ENCODE results near the gene MEGF6.

MEGF6 gene

GRCh38 chr1:3596663-3597598 lies 14.4 kb downstream of the MEGF6 start:
- CTCF ChIA-PET, result interaction anchor here (0.9 to 1.1 kb wide), 2 partner anchors 32 to 113 kb away, joined by 3 read pairs; no protein-coding TSS in a partner anchor
- POLR2A ChIA-PET, result no interaction called here
- no peak for DNase-seq (ENCODE audit: extremely low spot score)
- no peak for TF ChIP-seq CTCF (IDR thresholded peaks at IDR 0.05; ENCODE audit: control extremely low read depth, extremely low read depth, low read depth, missing control alignments)

- no peak for TF ChIP-seq CTCF (IDR thresholded peaks at IDR 0.05; ENCODE audit: control extremely low read depth, extremely low read depth, low read depth, missing control alignments)
- ChIA-PET POLR2A (no interaction called here), CTCF (no interaction called here)
- no peak for DNase-seq (ENCODE audit: extremely low spot score)
Observed at GRCh38 chr1:3595949-3596348, 15.4 kb downstream of the MEGF6 start.

GRCh38 chr1:3594706-3595377 lies 16.5 kb downstream of the MEGF6 start:
- no peak for TF ChIP-seq CTCF (IDR thresholded peaks at IDR 0.05; ENCODE audit: control extremely low read depth, extremely low read depth, low read depth, missing control alignments)
- ChIA-PET POLR2A (no interaction called here), CTCF (interaction anchor here (0.8 to 1.9 kb wide), 2 partner anchors 13 to 130 kb away, joined by 3 read pairs; no protein-coding TSS in a partner anchor)
- no peak for DNase-seq (ENCODE audit: extremely low spot score)

- DNase-seq (ENCODE audit: extremely low spot score), result no peak
- ChIA-PET CTCF (interaction anchor here (1.3 to 1.9 kb wide), 2 partner anchors 11 to 25 kb away, joined by 3 to 4 read pairs; no protein-coding TSS in a partner anchor), POLR2A (no interaction called here)
Observed at GRCh38 chr1:3593745-3594144, 17.6 kb downstream of the MEGF6 start.

GRCh38 chr1:3593334-3593733 lies 18.0 kb downstream of the MEGF6 start:
- TF ChIP-seq CTCF (IDR thresholded peaks at IDR 0.05; ENCODE audit: control extremely low read depth, extremely low read depth, low read depth, missing control alignments), result no peak
- CTCF ChIA-PET, result interaction anchor here (1.3 kb wide), 1 partner anchor 26 kb away, joined by 4 read pairs; no protein-coding TSS in a partner anchor
- POLR2A ChIA-PET, result no interaction called here
- DNase-seq (ENCODE audit: extremely low spot score), result no peak

More at GRCh38 chr1:3593745-3594144, 17.6 kb downstream of the MEGF6 start:
- no peak for TF ChIP-seq CTCF (IDR thresholded peaks at IDR 0.05; ENCODE audit: control extremely low read depth, extremely low read depth, low read depth, missing control alignments)
